Neural progenitor cell (in vitro differentiated cells): ENCODE results near the gene KAZN. TPM values are rescaled to one million over a fixed set of nuclear protein-coding genes. Genes with fewer than 3 reads are reported as not detected.

ENCODE experiments used
- DNase-seq: peaks from one replicate; pipeline ENCODE4 v3.0.0-alpha.2; 2016; ENCODE audit warnings: low spot score
- H2AFZ ChIP-seq: fragments of 200-600 bp; sonication (generic); replicated peaks from 2 replicates; pipeline ENCODE4 v1.6.1; 2016; ENCODE audit warnings: antibody characterized with exemption
- H3F3A ChIP-seq: fragments of 200-600 bp; sonication (generic); 2 replicates; pipeline ENCODE4 v1.6.1; 2016; ENCODE audit warnings: antibody characterized with exemption, low read depth
- H3K27ac ChIP-seq: fragments of 200-600 bp; sonication (generic); 2 replicates; pipeline ENCODE4 v1.5.1; 2016; ENCODE audit warnings: mild to moderate bottlenecking
- H3K27me3 ChIP-seq: fragments of 200-600 bp; sonication (generic); 2 replicates; pipeline ENCODE4 v1.6.1; 2016; ENCODE audit warnings: mild to moderate bottlenecking, moderate library complexity
- H3K36me3 ChIP-seq: fragments of 200-600 bp; sonication (generic); 2 replicates; pipeline ENCODE4 v1.5.1; 2016
- H3K4me1 ChIP-seq: fragments of 200-600 bp; sonication (generic); 2 replicates; pipeline ENCODE4 v1.6.1; 2016; ENCODE audit warnings: mixed run types
- H3K4me2 ChIP-seq: fragments of 200-600 bp; sonication (generic); 2 replicates; pipeline ENCODE4 v1.6.1; 2016
- H3K4me3 ChIP-seq: fragments of 200-600 bp; sonication (generic); 2 replicates; pipeline ENCODE4 v1.5.1; 2016
- H3K79me2 ChIP-seq: fragments of 200-600 bp; sonication (generic); 2 replicates; pipeline ENCODE4 v1.6.1; 2016; ENCODE audit warnings: low read depth
- H3K9ac ChIP-seq: fragments of 200-600 bp; sonication (generic); 2 replicates; pipeline ENCODE4 v1.6.1; 2016
- H3K9me3 ChIP-seq: fragments of 200-600 bp; sonication (generic); 2 replicates; pipeline ENCODE4 v1.5.1; 2016; ENCODE audit warnings: low read depth
- H4K20me1 ChIP-seq: fragments of 200-600 bp; sonication (generic); 2 replicates; pipeline ENCODE4 v1.6.1; 2016; ENCODE audit warnings: low read depth
- H3K27ac Mint-ChIP-seq: 3 replicates; pipeline ENCODE4 v1.8.0; 2021; ENCODE audit warnings: mixed read lengths
- H3K27me3 Mint-ChIP-seq: 2 replicates; pipeline ENCODE4 v1.8.0; 2022; ENCODE audit warnings: low read depth, mild to moderate bottlenecking, inconsistent platforms, moderate library complexity, mixed read lengths; ENCODE audit not compliant: insufficient read depth
- H3K36me3 Mint-ChIP-seq: 3 replicates; pipeline ENCODE4 v1.8.0; 2021; ENCODE audit warnings: mixed read lengths
- H3K4me1 Mint-ChIP-seq: 3 replicates; pipeline ENCODE4 v1.8.0; 2021; ENCODE audit warnings: mixed read lengths
- H3K4me3 Mint-ChIP-seq: 3 replicates; pipeline ENCODE4 v1.8.0; 2021; ENCODE audit warnings: mild to moderate bottlenecking, moderate library complexity, mixed read lengths
- H3K9me3 Mint-ChIP-seq: 3 replicates; pipeline ENCODE4 v1.8.0; 2020; ENCODE audit warnings: mixed read lengths
- CTCF ChIP-seq: fragments of 200-600 bp; sonication (generic); IDR thresholded peaks from 2 replicates; pipeline ENCODE4 v1.5.1; 2017; ENCODE audit warnings: antibody characterized with exemption, mild to moderate bottlenecking
- EZH2 ChIP-seq: fragments of 200-600 bp; sonication (generic); IDR thresholded peaks from 2 replicates; pipeline ENCODE4 v1.6.1; 2017; ENCODE audit warnings: antibody characterized with exemption, mild to moderate bottlenecking, moderate library complexity
- EZH2phosphoT487 ChIP-seq: fragments of 200-600 bp; sonication (generic); IDR thresholded peaks from 2 replicates; pipeline ENCODE4 v1.6.1; 2017; ENCODE audit warnings: antibody characterized with exemption
- total RNA-seq: library from RNA; depleted of rRNA; stranded (reverse); fragments of >200 nt; gene quantifications from 2 replicates; pipeline ENCODE4 v1.2.3, GENCODE V29; 2015; ENCODE audit warnings: low replicate concordance

KAZN gene
- total RNA-seq, 1 donor from 2014 or later: 6.1 TPM

GRCh38 chr1:15056515-15057285 is 458.2 kb downstream of the KAZN start:
- Mint-ChIP-seq H3K9me3 (no peaks in the 10 kb centered on the region), H3K36me3 (peaks cover 23% of the 10 kb centered on the region), H3K4me1 (no peaks in the 10 kb centered on the region), H3K27ac (no peak overlapping the region), H3K4me3 (no peak overlapping the region), H3K27me3 (peaks cover 3% of the 10 kb centered on the region)
- no peaks in the 10 kb centered on the region for H3K27me3 ChIP-seq
- no peak overlapping the region for H3K4me2 ChIP-seq
- no peak overlapping the region for H3K4me3 ChIP-seq
- H3K9me3 ChIP-seq: no peaks in the 10 kb centered on the region
- H3K9ac ChIP-seq: no peak overlapping the region
- H3K36me3 ChIP-seq: no peaks in the 10 kb centered on the region
- TF ChIP-seq EZH2phosphoT487: no peak
- TF ChIP-seq CTCF: no peak
- TF ChIP-seq EZH2: no peak
- H4K20me1 ChIP-seq: peaks cover 6% of the 10 kb centered on the region
- H2AFZ ChIP-seq: no peak overlapping the region
- peaks cover 7% of the 10 kb centered on the region for H3K4me1 ChIP-seq
- no peak for DNase-seq
- no peak overlapping the region for H3K27ac ChIP-seq
- no peaks in the 10 kb centered on the region for H3F3A ChIP-seq
- H3K79me2 ChIP-seq: no peaks in the 10 kb centered on the region

- no peaks in the 10 kb centered on the region for H3F3A ChIP-seq
- H4K20me1 ChIP-seq: peaks cover 4% of the 10 kb centered on the region
- H3K27me3 Mint-ChIP-seq: peaks cover 3% of the 10 kb centered on the region
- TF ChIP-seq EZH2phosphoT487 (no peak), CTCF (no peak)
- peaks cover 31% of the 10 kb centered on the region for H3K36me3 Mint-ChIP-seq
- H3K27ac Mint-ChIP-seq: no peak overlapping the region
- no peak for DNase-seq
- H2AFZ ChIP-seq: no peak overlapping the region
- H3K4me2 ChIP-seq: no peak overlapping the region
- no peak overlapping the region for H3K4me3 Mint-ChIP-seq
- H3K4me1 ChIP-seq: peaks cover 7% of the 10 kb centered on the region
- H3K79me2 ChIP-seq: no peaks in the 10 kb centered on the region
- no peaks in the 10 kb centered on the region for H3K36me3 ChIP-seq
- H3K4me1 Mint-ChIP-seq: no peaks in the 10 kb centered on the region
- no peaks in the 10 kb centered on the region for H3K9me3 ChIP-seq
- peaks cover 3% of the 10 kb centered on the region for H3K9me3 Mint-ChIP-seq
- H3K9ac ChIP-seq: no peak overlapping the region
- no peak overlapping the region for H3K4me3 ChIP-seq
- no peak overlapping the region for H3K27ac ChIP-seq
- no peaks in the 10 kb centered on the region for H3K27me3 ChIP-seq
Measured at GRCh38 chr1:15057834-15058233, 459.3 kb downstream of the KAZN start.

DNA sequence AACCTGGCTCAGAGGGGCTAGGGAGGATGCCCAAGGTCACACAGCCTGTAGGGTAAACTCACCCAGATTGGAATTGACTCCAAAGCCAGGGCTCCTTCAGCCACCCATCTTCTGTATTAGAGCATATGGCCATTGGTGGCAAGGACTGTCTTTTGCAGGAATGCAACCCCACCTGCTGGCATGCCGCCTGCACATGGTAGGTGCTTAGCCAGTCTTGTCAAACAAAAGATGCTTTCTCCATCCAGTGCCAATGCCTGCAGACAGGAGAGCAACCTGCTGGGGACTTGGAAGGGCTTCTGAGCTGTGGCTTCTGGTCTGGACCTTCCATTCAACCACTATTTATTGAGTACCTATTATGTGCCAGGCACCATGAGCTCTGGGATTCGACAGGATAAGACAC is 459.8 kb downstream of the KAZN start:
- Histone ChIP-seq H4K20me1 (no peaks in the 10 kb centered on the region), H2AFZ (no peak overlapping the region), H3K4me3 (no peak overlapping the region), H3K27me3 (no peaks in the 10 kb centered on the region), H3K79me2 (no peaks in the 10 kb centered on the region), H3K9ac (no peak overlapping the region), H3K4me2 (no peak overlapping the region), H3K4me1 (peaks cover 4% of the 10 kb centered on the region), H3K9me3 (no peaks in the 10 kb centered on the region), H3F3A (no peaks in the 10 kb centered on the region), H3K36me3 (no peaks in the 10 kb centered on the region), H3K27ac (no peak overlapping the region)
- peaks cover 3% of the 10 kb centered on the region for H3K27me3 Mint-ChIP-seq
- TF ChIP-seq EZH2phosphoT487 (no peak), CTCF (no peak)
- peaks cover 31% of the 10 kb centered on the region for H3K36me3 Mint-ChIP-seq
- H3K4me1 Mint-ChIP-seq: no peaks in the 10 kb centered on the region
- peaks cover 3% of the 10 kb centered on the region for H3K9me3 Mint-ChIP-seq
- H3K27ac Mint-ChIP-seq: no peak overlapping the region
- H3K4me3 Mint-ChIP-seq: peak overlapping the region; percentile 14
- DNase-seq: no peak
